HEK293 (cell line): ENCODE results near the gene SLC16A10.

Experiments
- CTCF ChIA-PET: fragments of 350-600 bp; formaldehyde crosslinking; extraction: SDS; loops from one replicate; lab custom pipeline; 2021; ENCODE audit warnings: antibody characterized with exemption; lab: Yijun Ruan, JAX
- POLR2A ChIA-PET: fragments of 300-600 bp; formaldehyde crosslinking; extraction: SDS; loops from one replicate; lab custom pipeline; 2020; ENCODE audit warnings: antibody characterized with exemption, inconsistent platforms; lab: Yijun Ruan, JAX
- H3K27ac ChIP-seq: fragments of 200-500 bp; sonication (Bioruptor generic); 2 replicates; pipeline ENCODE4 v1.5.1; 2014; ENCODE audit warnings: low read depth, low read length, control low read depth, inconsistent platforms; ENCODE audit errors: extremely low read depth
- H3K36me3 ChIP-seq, 2 experiments: fragments of 200-500 bp in 1 of 2; sonication (Bioruptor generic) in 1 of 2; 1 replicate in 1 of 2; 2 replicates in 1 of 2; pipeline ENCODE4 v1.5.1; 2014 to 2017; ENCODE audit warnings: inconsistent platforms in 2 of 2, low read length in 2 of 2; ENCODE audit not compliant: control insufficient read depth in 2 of 2, insufficient read depth in 1 of 2
- H3K4me1 ChIP-seq: fragments of 200-500 bp; sonication (Bioruptor generic); 2 replicates; pipeline ENCODE4 v1.5.1; 2014; ENCODE audit warnings: mild to moderate bottlenecking, low read length, inconsistent platforms; ENCODE audit not compliant: control insufficient read depth, insufficient read depth
- H3K4me3 ChIP-seq: 2 replicates; pipeline ENCODE4 v1.5.1; 2011; ENCODE audit warnings: low read depth, mild to moderate bottlenecking, control low read depth, low read length, moderate library complexity
- H3K9me3 ChIP-seq: fragments of 200-500 bp; sonication (Bioruptor generic); 2 replicates; pipeline ENCODE4 v1.5.1; 2014; ENCODE audit warnings: low read depth, low read length, inconsistent platforms; ENCODE audit not compliant: control insufficient read depth, insufficient read depth
- FEZF1 ChIP-seq: fragments of 450-650 bp; formaldehyde crosslinking; IDR thresholded peaks from 2 replicates; pipeline ENCODE4 v1.5.1; 2016; ENCODE audit warnings: missing biosample characterization, missing genetic modification characterization
- GLIS2 ChIP-seq: fragments of 450-650 bp; formaldehyde crosslinking; IDR thresholded peaks from 2 replicates; pipeline ENCODE4 v1.5.1; 2016; ENCODE audit warnings: missing biosample characterization, missing genetic modification characterization
- KLF10 ChIP-seq: fragments of 450-650 bp; IDR thresholded peaks from 2 replicates; pipeline ENCODE4 v1.5.1; 2018; ENCODE audit warnings: missing biosample characterization, mild to moderate bottlenecking, missing genetic modification characterization
- ZNF174 ChIP-seq: fragments of 450-650 bp; formaldehyde crosslinking; IDR thresholded peaks from 2 replicates; pipeline ENCODE4 v1.5.0; 2017; ENCODE audit warnings: missing biosample characterization, mild to moderate bottlenecking, missing genetic modification characterization
- ZNF211 ChIP-seq: fragments of 450-650 bp; formaldehyde crosslinking; IDR thresholded peaks from 2 replicates; pipeline ENCODE4 v1.5.1; 2016; ENCODE audit warnings: low read depth, missing biosample characterization, missing genetic modification characterization
- ZNF324 ChIP-seq: fragments of 450-650 bp; formaldehyde crosslinking; IDR thresholded peaks from 2 replicates; pipeline ENCODE4 v1.5.1; 2016; ENCODE audit warnings: missing biosample characterization, missing genetic modification characterization
- ZNF354C ChIP-seq: fragments of 450-650 bp; formaldehyde crosslinking; IDR thresholded peaks from 2 replicates; pipeline ENCODE4 v1.5.1; 2016; ENCODE audit warnings: missing biosample characterization, missing genetic modification characterization, low read depth, borderline replicate concordance
- ZNF555 ChIP-seq: fragments of 450-650 bp; formaldehyde crosslinking; conservative IDR thresholded peaks from 2 replicates; pipeline ENCODE4 v1.5.1; 2017; ENCODE audit warnings: missing biosample characterization, mild to moderate bottlenecking, missing genetic modification characterization, inconsistent platforms
- ZNF558 ChIP-seq: fragments of 450-650 bp; formaldehyde crosslinking; IDR thresholded peaks from 2 replicates; pipeline ENCODE4 v1.5.1; 2016; ENCODE audit warnings: missing biosample characterization, missing genetic modification characterization
- ZNF843 ChIP-seq: fragments of 450-650 bp; formaldehyde crosslinking; IDR thresholded peaks from 2 replicates; pipeline ENCODE4 v1.5.1; 2016; ENCODE audit warnings: missing biosample characterization, missing genetic modification characterization
- TF ChIP-seq, protein P1 (sequence below): fragments of 450-650 bp; formaldehyde crosslinking; IDR thresholded peaks from 2 replicates; pipeline ENCODE4 v1.5.1; 2016; ENCODE audit warnings: missing biosample characterization, missing genetic modification characterization
- TF ChIP-seq, protein P2 (sequence below): fragments of 450-650 bp; formaldehyde crosslinking; IDR thresholded peaks from 2 replicates; pipeline ENCODE4 v1.5.1; 2016; ENCODE audit warnings: missing biosample characterization, missing genetic modification characterization
- TF ChIP-seq, protein P3 (sequence below): fragments of 450-650 bp; formaldehyde crosslinking; IDR thresholded peaks from 2 replicates; pipeline ENCODE4 v1.5.1; 2016; ENCODE audit warnings: missing biosample characterization, missing genetic modification characterization

SLC16A10 gene

DNA sequence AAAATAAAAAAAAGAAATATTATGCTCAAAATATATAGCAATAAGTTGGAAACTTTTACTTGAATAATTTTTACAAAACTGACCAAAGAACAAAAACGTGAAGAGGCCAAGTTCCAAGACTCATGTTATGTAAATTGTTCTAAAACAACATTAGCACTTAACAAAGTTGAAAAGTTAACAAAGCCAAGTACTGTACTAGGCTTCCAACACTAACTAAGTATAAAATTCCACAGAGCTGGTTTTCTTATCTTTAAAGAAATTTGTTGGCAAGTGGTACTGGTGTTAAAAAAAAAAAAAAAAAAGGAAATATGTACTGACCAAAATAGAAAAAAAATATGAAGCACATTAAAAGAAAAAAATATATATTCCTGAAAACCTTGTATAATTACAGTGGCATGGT lies 127.8 kb downstream of the SLC16A10 start:
- H3K27ac ChIP-seq = no peak overlapping the region
- ChIA-PET CTCF (interaction anchor here (0.7 to 2.0 kb wide), 2 partner anchors 62 to 204 kb away, joined by 4 to 7 read pairs; no protein-coding TSS in a partner anchor), POLR2A (no interaction called here)
- no peak for TF ChIP-seq GLIS2 (tag by site-specific recombination)
- TF ChIP-seq, protein P1, sequence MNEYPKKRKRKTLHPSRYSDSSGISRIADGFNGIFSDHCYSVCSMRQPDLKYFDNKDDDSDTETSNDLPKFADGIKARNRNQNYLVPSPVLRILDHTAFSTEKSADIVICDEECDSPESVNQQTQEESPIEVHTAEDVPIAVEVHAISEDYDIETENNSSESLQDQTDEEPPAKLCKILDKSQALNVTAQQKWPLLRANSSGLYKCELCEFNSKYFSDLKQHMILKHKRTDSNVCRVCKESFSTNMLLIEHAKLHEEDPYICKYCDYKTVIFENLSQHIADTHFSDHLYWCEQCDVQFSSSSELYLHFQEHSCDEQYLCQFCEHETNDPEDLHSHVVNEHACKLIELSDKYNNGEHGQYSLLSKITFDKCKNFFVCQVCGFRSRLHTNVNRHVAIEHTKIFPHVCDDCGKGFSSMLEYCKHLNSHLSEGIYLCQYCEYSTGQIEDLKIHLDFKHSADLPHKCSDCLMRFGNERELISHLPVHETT (tag by site-specific recombination) = no peak
- no peak for TF ChIP-seq FEZF1 (tag by site-specific recombination)
- TF ChIP-seq, protein P2, sequence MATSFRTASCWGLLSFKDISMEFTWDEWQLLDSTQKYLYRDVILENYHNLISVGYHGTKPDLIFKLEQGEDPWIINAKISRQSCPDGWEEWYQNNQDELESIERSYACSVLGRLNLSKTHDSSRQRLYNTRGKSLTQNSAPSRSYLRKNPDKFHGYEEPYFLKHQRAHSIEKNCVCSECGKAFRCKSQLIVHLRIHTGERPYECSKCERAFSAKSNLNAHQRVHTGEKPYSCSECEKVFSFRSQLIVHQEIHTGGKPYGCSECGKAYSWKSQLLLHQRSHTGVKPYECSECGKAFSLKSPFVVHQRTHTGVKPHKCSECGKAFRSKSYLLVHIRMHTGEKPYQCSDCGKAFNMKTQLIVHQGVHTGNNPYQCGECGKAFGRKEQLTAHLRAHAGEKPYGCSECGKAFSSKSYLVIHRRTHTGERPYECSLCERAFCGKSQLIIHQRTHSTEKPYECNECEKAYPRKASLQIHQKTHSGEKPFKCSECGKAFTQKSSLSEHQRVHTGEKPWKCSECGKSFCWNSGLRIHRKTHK = no peak
- no peak for TF ChIP-seq ZNF324
- TF ChIP-seq KLF10 (tag by site-specific recombination) = no peak
- TF ChIP-seq ZNF555 = no peak
- no peak for TF ChIP-seq ZNF174 (tag by site-specific recombination)
- H3K4me3 ChIP-seq = no peak overlapping the region
- peaks cover 0 to 10% of the 10 kb centered on the region in 2 experiments; a peak in 1 of 3 replicates for H3K36me3 ChIP-seq
- no peaks in the 10 kb centered on the region for H3K4me1 ChIP-seq
- H3K9me3 ChIP-seq = no peaks in the 10 kb centered on the region

DNA sequence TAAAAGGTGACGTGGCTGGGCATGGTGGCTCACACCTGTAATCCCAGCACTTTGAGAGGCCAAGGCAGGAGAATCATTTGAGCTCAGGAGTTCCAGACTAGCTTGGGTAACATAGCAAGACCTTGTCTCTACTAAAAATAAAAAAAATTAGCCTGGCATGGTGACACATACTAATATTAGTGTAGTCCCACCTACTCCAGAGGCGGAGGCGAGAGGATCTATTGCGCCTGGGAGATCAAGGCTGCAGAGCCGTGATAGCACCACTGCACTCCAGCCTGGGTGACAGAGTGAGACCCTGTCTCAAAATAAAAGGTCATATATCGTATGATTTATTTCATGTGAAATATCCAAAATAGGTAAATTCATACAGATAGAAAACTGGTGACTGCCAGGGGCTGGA lies 132.5 kb downstream of the SLC16A10 start:
- ChIA-PET CTCF (interaction anchor here (0.6 to 5.2 kb wide), 4 partner anchors 10 to 209 kb away, joined by 3 to 28 read pairs (median 8); no protein-coding TSS in a partner anchor), POLR2A (no interaction called here)
- TF ChIP-seq ZNF843 (tag by site-specific recombination) (no peak), ZNF211 (tag by site-specific recombination) (no peak)
- H3K4me3 ChIP-seq = no peak overlapping the region
- H3K9me3 ChIP-seq = no peaks in the 10 kb centered on the region
- H3K4me1 ChIP-seq = no peaks in the 10 kb centered on the region
- H3K36me3 ChIP-seq = peaks cover 0 to 3% of the 10 kb centered on the region in 2 experiments; a peak in 1 of 3 replicates
- no peak overlapping the region for H3K27ac ChIP-seq

DNA sequence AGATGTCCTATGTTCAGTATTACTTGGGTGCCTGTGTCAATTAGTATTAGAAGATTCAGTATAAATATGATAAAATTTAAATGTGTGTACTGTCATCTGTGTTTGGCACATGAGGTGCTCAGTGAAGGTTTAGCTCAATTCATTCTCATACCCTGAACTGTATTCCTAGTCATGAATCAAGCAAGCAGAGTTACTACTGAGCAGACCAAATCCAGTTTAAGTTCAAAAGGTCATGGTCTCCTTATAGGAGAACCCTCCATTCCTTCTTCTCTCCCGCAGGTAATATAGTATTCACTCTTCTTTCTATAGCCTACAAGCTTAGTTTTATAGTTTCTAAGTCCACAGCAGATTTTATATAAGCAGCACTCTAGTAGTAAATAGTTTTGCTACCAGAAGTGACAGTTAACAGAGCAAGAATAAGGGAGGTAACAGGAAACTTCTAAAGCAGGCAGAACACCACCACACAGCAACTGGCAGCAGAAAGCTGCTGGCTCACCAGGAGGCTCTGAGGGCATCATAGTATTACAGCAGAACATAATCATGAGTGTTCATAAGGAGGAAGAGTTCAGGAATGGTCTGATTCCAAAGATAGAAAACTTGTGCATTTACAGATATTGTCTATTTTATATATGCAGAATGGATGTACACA lies 133.2 kb downstream of the SLC16A10 start:
- POLR2A ChIA-PET = no interaction called here
- H3K36me3 ChIP-seq = peaks cover 0 to 3% of the 10 kb centered on the region in 2 experiments; a peak in 1 of 3 replicates
- no peaks in the 10 kb centered on the region for H3K4me1 ChIP-seq
- CTCF ChIA-PET = interaction anchor here (0.6 to 5.2 kb wide), 5 partner anchors 11 to 830 kb away, joined by 3 to 28 read pairs (median 5); no protein-coding TSS in a partner anchor
- no peak overlapping the region for H3K27ac ChIP-seq
- TF ChIP-seq ZNF354C (no peak), ZNF558 (no peak)
- TF ChIP-seq, protein P3, sequence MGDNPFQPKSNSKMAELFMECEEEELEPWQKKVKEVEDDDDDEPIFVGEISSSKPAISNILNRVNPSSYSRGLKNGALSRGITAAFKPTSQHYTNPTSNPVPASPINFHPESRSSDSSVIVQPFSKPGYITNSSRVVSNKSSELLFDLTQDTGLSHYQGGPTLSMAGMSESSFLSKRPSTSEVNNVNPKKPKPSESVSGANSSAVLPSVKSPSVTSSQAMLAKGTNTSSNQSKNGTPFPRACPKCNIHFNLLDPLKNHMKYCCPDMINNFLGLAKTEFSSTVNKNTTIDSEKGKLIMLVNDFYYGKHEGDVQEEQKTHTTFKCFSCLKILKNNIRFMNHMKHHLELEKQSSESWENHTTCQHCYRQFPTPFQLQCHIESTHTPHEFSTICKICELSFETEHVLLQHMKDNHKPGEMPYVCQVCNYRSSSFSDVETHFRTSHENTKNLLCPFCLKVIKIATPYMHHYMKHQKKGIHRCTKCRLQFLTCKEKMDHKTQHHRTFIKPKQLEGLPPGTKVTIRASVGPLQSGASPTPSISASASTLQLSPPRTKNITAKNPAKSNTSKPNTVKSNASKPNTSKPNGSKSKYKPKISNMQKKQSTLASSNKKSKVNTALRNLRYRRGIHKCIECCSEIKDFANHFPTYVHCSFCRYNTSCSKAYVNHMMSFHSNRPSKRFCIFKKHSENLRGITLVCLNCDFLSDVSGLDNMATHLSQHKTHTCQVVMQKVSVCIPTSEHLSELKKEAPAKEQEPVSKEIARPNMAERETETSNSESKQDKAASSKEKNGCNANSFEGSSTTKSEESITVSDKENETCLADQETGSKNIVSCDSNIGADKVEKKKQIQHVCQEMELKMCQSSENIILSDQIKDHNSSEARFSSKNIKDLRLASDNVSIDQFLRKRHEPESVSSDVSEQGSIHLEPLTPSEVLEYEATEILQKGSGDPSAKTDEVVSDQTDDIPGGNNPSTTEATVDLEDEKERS = no peak
- TF ChIP-seq, all 188 proteins: peak for 0
- no peaks in the 10 kb centered on the region for H3K9me3 ChIP-seq
- no peak overlapping the region for H3K4me3 ChIP-seq
